HG03378 (cell line): Measurements from ENCODE around the gene UBAP1L.
"Not testable (repeated sequence)": the region's sequence is repeated elsewhere in the genome, so short reads cannot be mapped to it uniquely, and the experiment has no call there.

Experiments
- ATAC-seq: cut with Tn5 transposase; IDR thresholded peaks from one replicate; pipeline ENCODE4 v1.9.1; 2021; ENCODE audit warnings: mild to moderate bottlenecking, moderate library complexity; ENCODE audit not compliant: unreplicated experiment

The UBAP1L gene

GRCh38 chr15:65100442-65100841 is 14.6 kb downstream of the UBAP1L start:
- no peak for ATAC-seq

GRCh38 chr15:65099801-65100200 is 15.2 kb downstream of the UBAP1L start:
- ATAC-seq = not testable (repeated sequence)

GRCh38 chr15:65099336-65099735 is 15.7 kb downstream of the UBAP1L start:
- ATAC-seq = no peak

- ATAC-seq = no peak
These were observed 17.2 kb downstream of the UBAP1L start for GRCh38 chr15:65097651-65098263.

- ATAC-seq = no peak
These were observed 18.3 kb downstream of the UBAP1L start for GRCh38 chr15:65096481-65097385.

GRCh38 chr15:65095747-65096104 is 19.3 kb downstream of the UBAP1L start:
- ATAC-seq = no peak

- ATAC-seq = no peak
These were observed 19.8 kb downstream of the UBAP1L start for GRCh38 chr15:65095011-65095746.

GRCh38 chr15:65094294-65094995 is 20.6 kb downstream of the UBAP1L start:
- ATAC-seq = no peak

- ATAC-seq = not testable (repeated sequence)
These were observed 21.2 kb downstream of the UBAP1L start for GRCh38 chr15:65093793-65094170.

- ATAC-seq = no peak
These were observed 21.8 kb downstream of the UBAP1L start for GRCh38 chr15:65092911-65093792.

- ATAC-seq = no peak
These were observed 22.8 kb downstream of the UBAP1L start for GRCh38 chr15:65091946-65092770.

- ATAC-seq = no peak
These were observed 25.7 kb downstream of the UBAP1L start for GRCh38 chr15:65089206-65089824.

GRCh38 chr15:65088643-65089021 is 26.4 kb downstream of the UBAP1L start:
- ATAC-seq = no peak

GRCh38 chr15:65087873-65088642 is 26.9 kb downstream of the UBAP1L start:
- no peak for ATAC-seq

GRCh38 chr15:65087411-65087810 is 27.6 kb downstream of the UBAP1L start:
- no peak for ATAC-seq

GRCh38 chr15:65086680-65087111 is 28.3 kb downstream of the UBAP1L start:
- no peak for ATAC-seq

GRCh38 chr15:65085990-65086679 is 28.9 kb downstream of the UBAP1L start:
- no peak for ATAC-seq
